NCI-H128 (cell line): ENCODE data around the gene FAM204A.

Experiments used
- DNase-seq: peaks from one replicate; lab custom pipeline; 2025; ENCODE audit not compliant: unreplicated experiment; lab: John Stamatoyannopoulos, UW

Gene FAM204A

GRCh38 chr10:118251791-118252190 is 90.3 kb downstream of the FAM204A start:
- DNase-seq = no peak

- DNase-seq = no peak
These were observed 92.4 kb downstream of the FAM204A start for GRCh38 chr10:118249714-118250113.
